ENCODE measurements around the gene ACBD6.

DNA sequence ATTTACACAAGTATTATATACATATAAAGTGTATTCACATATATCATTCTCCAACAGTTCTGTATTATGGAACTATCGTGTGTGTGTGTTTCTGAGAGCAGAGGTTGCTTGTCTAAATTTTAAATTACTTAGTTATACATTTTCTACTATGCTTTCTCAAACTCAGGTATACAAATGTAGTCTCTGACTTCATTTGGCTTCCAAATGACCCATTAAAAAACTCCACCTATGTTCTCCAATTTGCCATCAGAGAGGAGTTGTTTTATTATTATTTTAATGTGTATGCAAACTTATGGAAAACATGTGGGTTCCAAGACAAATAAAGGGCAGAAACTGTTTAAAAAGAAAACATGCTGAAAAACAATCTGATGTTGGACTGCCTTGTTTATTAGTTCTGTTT, 131.8 kb downstream of the ACBD6 start:
- TF ChIP-seq ZNF777 (tag by site-specific recombination; IDR thresholded peaks at IDR 0.05; ENCODE audit: borderline replicate concordance) (no peak), ZBTB11 (tag by site-specific recombination; conservative IDR thresholded peaks at IDR 0.05; ENCODE audit: low read depth) (no peak), ZBTB10 (tag by site-specific recombination; IDR thresholded peaks at IDR 0.05) (no peak), ZNF571 (tag by site-specific recombination; IDR thresholded peaks at IDR 0.05) (no peak), YY1 (tag by site-specific recombination; IDR thresholded peaks at IDR 0.05) (no peak), ZNF473 (tag by site-specific recombination; IDR thresholded peaks at IDR 0.05) (no peak), ZNF23 (tag by site-specific recombination; IDR thresholded peaks at IDR 0.05; ENCODE audit: borderline replicate concordance) (no peak)
- TF ChIP-seq, protein P1, sequence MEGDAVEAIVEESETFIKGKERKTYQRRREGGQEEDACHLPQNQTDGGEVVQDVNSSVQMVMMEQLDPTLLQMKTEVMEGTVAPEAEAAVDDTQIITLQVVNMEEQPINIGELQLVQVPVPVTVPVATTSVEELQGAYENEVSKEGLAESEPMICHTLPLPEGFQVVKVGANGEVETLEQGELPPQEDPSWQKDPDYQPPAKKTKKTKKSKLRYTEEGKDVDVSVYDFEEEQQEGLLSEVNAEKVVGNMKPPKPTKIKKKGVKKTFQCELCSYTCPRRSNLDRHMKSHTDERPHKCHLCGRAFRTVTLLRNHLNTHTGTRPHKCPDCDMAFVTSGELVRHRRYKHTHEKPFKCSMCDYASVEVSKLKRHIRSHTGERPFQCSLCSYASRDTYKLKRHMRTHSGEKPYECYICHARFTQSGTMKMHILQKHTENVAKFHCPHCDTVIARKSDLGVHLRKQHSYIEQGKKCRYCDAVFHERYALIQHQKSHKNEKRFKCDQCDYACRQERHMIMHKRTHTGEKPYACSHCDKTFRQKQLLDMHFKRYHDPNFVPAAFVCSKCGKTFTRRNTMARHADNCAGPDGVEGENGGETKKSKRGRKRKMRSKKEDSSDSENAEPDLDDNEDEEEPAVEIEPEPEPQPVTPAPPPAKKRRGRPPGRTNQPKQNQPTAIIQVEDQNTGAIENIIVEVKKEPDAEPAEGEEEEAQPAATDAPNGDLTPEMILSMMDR (tag by site-specific recombination; IDR thresholded peaks at IDR 0.05) = no peak

All from HEK293 (cell line).